Panc1 (cell line): ENCODE results near the gene EFCAB10. TPM values are rescaled to one million over a fixed set of nuclear protein-coding genes. Genes with fewer than 3 reads are reported as not detected.

Experiments
- ATAC-seq: fragments of 200-7000 bp; cut with Tn5 transposase; 2 replicates; pipeline ENCODE4 v1.9.1; 2020; ENCODE audit warnings: mild to moderate bottlenecking, moderate library complexity
- BruUV-seq: library from RNA; stranded (reverse); fragments of 400-500 nt; replicated peaks from 2 replicates; lab custom pipeline; 2021; lab: Mats Ljungman, UMichigan
- CTCF ChIA-PET: fragments of 300-600 bp; sonication (Branson Sonifier 250); formaldehyde crosslinking; loops from one replicate; lab custom pipeline; 2022; ENCODE audit warnings: antibody characterized with exemption; lab: Charles Lee
- POLR2A ChIA-PET: fragments of 300-600 bp; sonication (Branson Sonifier 250); formaldehyde crosslinking; loops from one replicate; lab custom pipeline; 2022; ENCODE audit warnings: antibody characterized with exemption; lab: Charles Lee
- DNase-seq: peaks from one replicate; pipeline ENCODE4 v3.0.0-alpha.2; 2010; ENCODE audit warnings: low read depth, low spot score
- H3K27ac ChIP-seq: 2 replicates; pipeline ENCODE4 v1.5.1; 2011; ENCODE audit warnings: mild to moderate bottlenecking, low read length, inconsistent platforms
- H3K27me3 ChIP-seq: fragments of 200-500 bp; sonication (Bioruptor generic); 2 replicates; pipeline ENCODE4 v1.6.0; 2014; ENCODE audit warnings: low read length, inconsistent platforms; ENCODE audit not compliant: control insufficient read depth, insufficient read depth
- H3K36me3 ChIP-seq: fragments of 200-500 bp; sonication (Bioruptor generic); 2 replicates; pipeline ENCODE4 v1.5.1; 2014; ENCODE audit warnings: inconsistent platforms, mild to moderate bottlenecking, low read length, moderate library complexity; ENCODE audit not compliant: control insufficient read depth, insufficient read depth
- H3K4me1 ChIP-seq: 2 replicates; pipeline ENCODE4 v1.5.1; 2011; ENCODE audit warnings: inconsistent platforms, mild to moderate bottlenecking, low read length, moderate library complexity; ENCODE audit not compliant: control insufficient read depth, insufficient read depth
- H3K4me3 ChIP-seq, 2 experiments: 2 replicates each; pipeline ENCODE4 v1.5.1; 2011 to 2012; ENCODE audit warnings: low read depth in 2 of 2, low read length in 2 of 2, mild to moderate bottlenecking in 2 of 2, inconsistent platforms in 1 of 2, moderate library complexity in 1 of 2
- H3K9me3 ChIP-seq: fragments of 200-500 bp; sonication (Bioruptor generic); 2 replicates; pipeline ENCODE4 v1.5.1; 2014; ENCODE audit warnings: low read depth, mild to moderate bottlenecking, inconsistent platforms, low read length, moderate library complexity; ENCODE audit not compliant: control insufficient read depth, insufficient read depth
- CTCF ChIP-seq: fragments of 450-650 bp; IDR thresholded peaks from 2 replicates; pipeline ENCODE4 v1.5.1; 2017; ENCODE audit warnings: mild to moderate bottlenecking
- POLR2AphosphoS5 ChIP-seq: IDR thresholded peaks from 2 replicates; pipeline ENCODE4 v1.6.1; 2012; ENCODE audit warnings: mild to moderate bottlenecking, low read depth, low read length, moderate library complexity
- REST ChIP-seq, 2 experiments: IDR thresholded peaks; 2 replicates each; pipeline ENCODE4 v1.6.1; 2011 to 2012; ENCODE audit warnings: low read depth in 2 of 2, control low read depth in 1 of 2, low read length in 1 of 2, mild to moderate bottlenecking in 1 of 2, moderate library complexity in 1 of 2; ENCODE audit not compliant: insufficient read depth in 1 of 2
- SIN3A ChIP-seq: IDR thresholded peaks from 2 replicates; pipeline ENCODE4 v1.6.1; 2012; ENCODE audit warnings: low read depth, mild to moderate bottlenecking, low read length, moderate library complexity, borderline replicate concordance; ENCODE audit not compliant: insufficient read depth
- TCF7L2 ChIP-seq: IDR thresholded peaks from 2 replicates; pipeline ENCODE4 v1.6.1; 2011; ENCODE audit warnings: mild to moderate bottlenecking, low read depth, low read length, inconsistent platforms
- in situ Hi-C: cut with HindIII; loops from 2 replicates; pipeline ENCODE4 v1.10.0; 2016; ENCODE audit warnings: low sequenced_read_pairs, low pct_unique_long_range_greater_than_20kb
- intact Hi-C: fragments of 100-400 bp; cut with micrococcal nuclease; formaldehyde crosslinking; loops from one replicate; pipeline ENCODE4 v1.10.0; 2022; ENCODE audit not compliant: unreplicated experiment
- total RNA-seq: library from RNA; stranded (reverse); gene quantifications from one replicate; pipeline ENCODE4 v1.2.1, GENCODE V29; 2021; ENCODE audit not compliant: unreplicated experiment

EFCAB10 gene
- total RNA-seq, 1 experiment from 2014 or later, result not detected

- no TSS peak for BruUV-seq
- DNase-seq (no peak), ATAC-seq (no peak)
- no peak for TF ChIP-seq REST (IDR thresholded peaks at IDR 0.05; ENCODE audit: insufficient read depth in 1 of 2, low read depth in 2 of 2, low read length in 1 of 2)
- no peak for TF ChIP-seq CTCF
- TF ChIP-seq TCF7L2, result no peak
- TF ChIP-seq POLR2AphosphoS5, result no peak
- TF ChIP-seq SIN3A, result no peak
- no peaks in the 10 kb centered on the region for H3K27me3 ChIP-seq
- intact Hi-C loops (no loop called here), in situ Hi-C loops (no loop called here)
- no peak overlapping the region for H3K4me3 ChIP-seq
- H3K36me3 ChIP-seq, result no peaks in the 10 kb centered on the region
- H3K9me3 ChIP-seq, result no peaks in the 10 kb centered on the region
- POLR2A ChIA-PET, result no interaction called here
- H3K4me1 ChIP-seq, result no peaks in the 10 kb centered on the region
- H3K27ac ChIP-seq, result no peak overlapping the region
- CTCF ChIA-PET, result no interaction called here
Measured at GRCh38 chr7:105623906-105624305, 42.6 kb upstream of the EFCAB10 start.

GRCh38 chr7:105623378-105623777, 42.1 kb upstream of the EFCAB10 start:
- Histone ChIP-seq H3K4me3 (no peak overlapping the region), H3K4me1 (no peaks in the 10 kb centered on the region), H3K27ac (no peak overlapping the region), H3K27me3 (no peaks in the 10 kb centered on the region), H3K36me3 (no peaks in the 10 kb centered on the region), H3K9me3 (no peaks in the 10 kb centered on the region)
- no TSS peak for BruUV-seq
- CTCF ChIA-PET, result no interaction called here
- no peak for DNase-seq
- intact Hi-C loops, result no loop called here
- TF ChIP-seq POLR2AphosphoS5 (no peak), TCF7L2 (no peak), CTCF (no peak), REST (IDR thresholded peaks at IDR 0.05; ENCODE audit: insufficient read depth in 1 of 2, low read depth in 2 of 2, low read length in 1 of 2) (no peak), SIN3A (no peak)
- no peak for ATAC-seq
- POLR2A ChIA-PET, result no interaction called here
- in situ Hi-C loops, result no loop called here
